ENCODE measurements around the gene CSNK2B.

CSNK2B gene

DNA sequence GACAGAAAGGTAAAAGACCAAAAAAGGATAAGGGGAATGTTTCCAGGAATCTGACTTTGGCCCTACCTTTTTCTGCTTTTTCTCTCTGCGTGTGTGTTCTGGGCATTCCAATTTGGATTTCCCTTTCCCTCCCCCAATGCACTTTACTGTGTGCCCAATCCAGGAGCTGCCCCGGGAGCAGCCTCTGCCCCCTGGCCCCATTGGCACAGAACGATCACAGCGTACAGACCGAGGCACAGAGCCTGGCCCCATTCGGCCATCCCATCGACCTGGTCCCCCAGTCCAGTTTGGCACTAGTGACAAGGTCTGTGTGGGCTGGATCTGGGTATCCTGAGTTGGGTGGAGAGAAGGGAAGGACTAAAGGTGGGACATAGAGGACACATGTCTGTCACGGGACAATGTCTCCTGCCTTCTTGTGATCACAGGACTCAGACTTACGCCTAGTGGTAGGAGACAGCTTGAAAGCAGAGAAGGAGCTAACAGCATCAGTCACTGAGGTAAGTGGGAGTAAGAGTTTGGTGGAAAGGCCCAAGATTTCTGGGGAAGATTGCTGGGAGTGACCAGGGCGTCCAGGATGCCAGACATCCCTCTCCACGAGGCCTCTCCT lies 30.8 kb upstream of the CSNK2B start:
- H3K36me3 ChIP-seq (ENCODE audit: control insufficient read depth, insufficient read depth, low read length) = no peaks in the 10 kb centered on the region
- H3K4me2 ChIP-seq (ENCODE audit: low read length) = no peak overlapping the region
- no peaks in the 10 kb centered on the region for H3K4me1 ChIP-seq
- no peaks in the 10 kb centered on the region for H3K9me3 ChIP-seq (ENCODE audit: control insufficient read depth, low read length)
- H3K27ac ChIP-seq = no peak overlapping the region
- no peak overlapping the region for H3K4me3 ChIP-seq (ENCODE audit: low read depth, low read length)
- H3K79me2 ChIP-seq = peaks cover 9% of the 10 kb centered on the region
- H3K27me3 ChIP-seq (ENCODE audit: control insufficient read depth, insufficient read depth, low read length) = no peaks in the 10 kb centered on the region
- H2AFZ ChIP-seq = no peak overlapping the region
- TF ChIP-seq, protein P1, sequence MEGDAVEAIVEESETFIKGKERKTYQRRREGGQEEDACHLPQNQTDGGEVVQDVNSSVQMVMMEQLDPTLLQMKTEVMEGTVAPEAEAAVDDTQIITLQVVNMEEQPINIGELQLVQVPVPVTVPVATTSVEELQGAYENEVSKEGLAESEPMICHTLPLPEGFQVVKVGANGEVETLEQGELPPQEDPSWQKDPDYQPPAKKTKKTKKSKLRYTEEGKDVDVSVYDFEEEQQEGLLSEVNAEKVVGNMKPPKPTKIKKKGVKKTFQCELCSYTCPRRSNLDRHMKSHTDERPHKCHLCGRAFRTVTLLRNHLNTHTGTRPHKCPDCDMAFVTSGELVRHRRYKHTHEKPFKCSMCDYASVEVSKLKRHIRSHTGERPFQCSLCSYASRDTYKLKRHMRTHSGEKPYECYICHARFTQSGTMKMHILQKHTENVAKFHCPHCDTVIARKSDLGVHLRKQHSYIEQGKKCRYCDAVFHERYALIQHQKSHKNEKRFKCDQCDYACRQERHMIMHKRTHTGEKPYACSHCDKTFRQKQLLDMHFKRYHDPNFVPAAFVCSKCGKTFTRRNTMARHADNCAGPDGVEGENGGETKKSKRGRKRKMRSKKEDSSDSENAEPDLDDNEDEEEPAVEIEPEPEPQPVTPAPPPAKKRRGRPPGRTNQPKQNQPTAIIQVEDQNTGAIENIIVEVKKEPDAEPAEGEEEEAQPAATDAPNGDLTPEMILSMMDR (IDR thresholded peaks at IDR 0.05) = no peak
- no peak overlapping the region for H3K9ac ChIP-seq

DNA sequence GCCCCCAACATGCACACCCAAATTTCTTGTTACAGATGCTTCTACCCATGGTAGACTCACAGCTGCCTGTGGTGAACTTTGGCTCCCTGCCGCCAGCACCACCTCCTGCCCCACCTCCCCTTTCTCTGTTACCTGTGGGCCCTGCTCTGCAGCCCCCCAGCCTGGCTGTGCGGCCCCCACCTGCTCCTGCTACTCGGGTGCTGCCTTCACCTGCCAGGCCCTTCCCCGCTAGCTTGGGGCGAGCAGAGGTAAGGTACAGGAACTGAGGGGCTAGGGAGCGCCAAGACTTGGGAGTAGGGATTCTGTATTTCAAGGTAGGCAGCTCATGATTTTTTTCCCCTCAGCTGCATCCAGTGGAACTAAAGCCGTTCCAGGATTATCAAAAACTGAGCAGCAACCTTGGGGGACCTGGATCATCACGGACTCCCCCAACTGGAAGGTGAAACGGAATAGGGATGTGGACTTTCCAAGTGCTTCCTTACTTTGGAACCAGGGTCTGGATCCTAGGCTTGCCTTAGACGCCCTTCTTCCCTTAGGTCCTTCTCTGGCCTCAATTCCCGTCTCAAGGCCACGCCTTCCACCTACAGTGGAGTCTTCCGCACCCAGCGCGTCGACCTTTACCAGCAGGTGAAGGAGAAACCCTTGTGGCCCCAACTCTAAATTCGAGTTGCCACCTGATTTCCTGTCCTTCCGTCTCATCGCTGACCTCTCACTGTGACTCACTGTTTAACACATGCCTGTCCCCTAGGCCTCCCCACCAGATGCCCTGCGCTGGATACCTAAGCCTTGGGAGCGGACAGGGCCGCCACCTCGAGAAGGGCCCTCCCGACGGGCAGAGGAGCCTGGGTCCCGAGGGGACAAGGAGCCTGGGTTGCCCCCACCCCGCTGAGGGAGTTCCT lies 28.9 kb upstream of the CSNK2B start:
- Histone ChIP-seq H3K36me3 (ENCODE audit: control insufficient read depth, insufficient read depth, low read length) (no peaks in the 10 kb centered on the region), H3K4me2 (ENCODE audit: low read length) (no peak overlapping the region), H3K79me2 (peaks cover 9% of the 10 kb centered on the region), H3K27ac (no peak overlapping the region), H3K9ac (no peak overlapping the region), H3K9me3 (ENCODE audit: control insufficient read depth, low read length) (no peaks in the 10 kb centered on the region), H3K4me1 (no peaks in the 10 kb centered on the region), H2AFZ (no peak overlapping the region), H3K27me3 (ENCODE audit: control insufficient read depth, insufficient read depth, low read length) (no peaks in the 10 kb centered on the region), H3K4me3 (ENCODE audit: low read depth, low read length) (no peak overlapping the region)
- TF ChIP-seq, protein P1 (IDR thresholded peaks at IDR 0.05) = no peak

DNA sequence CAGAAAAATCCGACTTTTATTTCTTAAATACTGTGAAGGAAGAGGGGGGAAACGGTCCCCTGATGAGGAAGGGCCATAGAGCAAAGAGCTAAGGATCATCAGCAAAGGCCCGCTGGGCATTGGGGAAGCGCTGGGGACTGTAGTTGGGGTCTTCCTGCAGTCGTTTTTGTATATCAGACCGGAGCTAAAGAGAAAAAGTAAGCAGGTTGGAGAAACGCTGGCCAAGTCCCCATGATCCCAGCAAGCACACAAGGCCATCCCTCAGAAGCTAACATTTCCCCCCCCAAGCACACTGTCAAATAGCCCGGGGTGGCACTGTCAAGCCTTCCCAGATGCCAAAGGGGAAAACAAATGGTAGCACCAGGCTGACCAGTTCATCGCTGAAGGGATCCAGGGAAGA lies 26.8 kb upstream of the CSNK2B start:
- TF ChIP-seq, protein P1 (IDR thresholded peaks at IDR 0.05) = no peak
- peaks cover 1% of the 10 kb centered on the region for H3K79me2 ChIP-seq
- H3K9ac ChIP-seq = no peak overlapping the region
- H3K27ac ChIP-seq = no peak overlapping the region
- no peaks in the 10 kb centered on the region for H3K27me3 ChIP-seq (ENCODE audit: control insufficient read depth, insufficient read depth, low read length)
- H3K9me3 ChIP-seq (ENCODE audit: control insufficient read depth, low read length) = no peaks in the 10 kb centered on the region
- H3K4me3 ChIP-seq (ENCODE audit: low read depth, low read length) = no peak overlapping the region
- no peak overlapping the region for H3K4me2 ChIP-seq (ENCODE audit: low read length)
- no peaks in the 10 kb centered on the region for H3K4me1 ChIP-seq
- no peaks in the 10 kb centered on the region for H3K36me3 ChIP-seq (ENCODE audit: control insufficient read depth, insufficient read depth, low read length)
- no peak overlapping the region for H2AFZ ChIP-seq

DNA sequence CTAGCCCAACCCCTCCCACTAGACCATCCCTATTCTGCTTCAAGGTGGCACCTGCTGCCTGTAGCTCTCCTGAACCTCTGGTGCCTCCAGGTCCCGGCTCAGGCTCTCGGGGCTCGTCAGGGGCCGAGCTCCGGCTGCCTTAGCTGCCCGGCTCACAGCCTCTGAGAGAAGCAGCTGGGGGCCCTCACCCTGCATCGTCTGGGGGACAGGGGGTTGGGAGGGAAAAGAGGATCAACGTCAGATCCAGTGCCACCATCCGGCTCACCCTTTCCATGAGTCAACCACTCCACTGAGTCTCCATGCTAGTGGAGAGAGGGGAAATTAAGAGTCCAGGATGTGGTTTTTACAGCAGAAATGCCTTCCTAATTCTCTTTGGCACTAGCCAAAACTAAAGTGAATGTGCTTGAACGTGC lies 26.4 kb upstream of the CSNK2B start:
- H3K4me1 ChIP-seq = no peaks in the 10 kb centered on the region
- no peak overlapping the region for H3K9ac ChIP-seq
- no peaks in the 10 kb centered on the region for H3K9me3 ChIP-seq (ENCODE audit: control insufficient read depth, low read length)
- H3K4me2 ChIP-seq (ENCODE audit: low read length) = no peak overlapping the region
- TF ChIP-seq, protein P1 (IDR thresholded peaks at IDR 0.05) = no peak
- H2AFZ ChIP-seq = no peak overlapping the region
- no peaks in the 10 kb centered on the region for H3K36me3 ChIP-seq (ENCODE audit: control insufficient read depth, insufficient read depth, low read length)
- no peak overlapping the region for H3K4me3 ChIP-seq (ENCODE audit: low read depth, low read length)
- H3K79me2 ChIP-seq = no peaks in the 10 kb centered on the region
- no peaks in the 10 kb centered on the region for H3K27me3 ChIP-seq (ENCODE audit: control insufficient read depth, insufficient read depth, low read length)
- no peak overlapping the region for H3K27ac ChIP-seq
